Measurements from ENCODE around the gene SDHC. TPM values are rescaled to one million over a fixed set of nuclear protein-coding genes. Genes with fewer than 3 reads are reported as not detected.
A peak's percentile ranks its signal among the peaks of the same experiment; 100 is the strongest.

SDHC gene
- total and polyA plus RNA-seq, 2 of the 13 experiments (the other 11 are each of a cell fraction or from before 2014, with no cell fraction given) = 27.1 to 229 TPM

DNA sequence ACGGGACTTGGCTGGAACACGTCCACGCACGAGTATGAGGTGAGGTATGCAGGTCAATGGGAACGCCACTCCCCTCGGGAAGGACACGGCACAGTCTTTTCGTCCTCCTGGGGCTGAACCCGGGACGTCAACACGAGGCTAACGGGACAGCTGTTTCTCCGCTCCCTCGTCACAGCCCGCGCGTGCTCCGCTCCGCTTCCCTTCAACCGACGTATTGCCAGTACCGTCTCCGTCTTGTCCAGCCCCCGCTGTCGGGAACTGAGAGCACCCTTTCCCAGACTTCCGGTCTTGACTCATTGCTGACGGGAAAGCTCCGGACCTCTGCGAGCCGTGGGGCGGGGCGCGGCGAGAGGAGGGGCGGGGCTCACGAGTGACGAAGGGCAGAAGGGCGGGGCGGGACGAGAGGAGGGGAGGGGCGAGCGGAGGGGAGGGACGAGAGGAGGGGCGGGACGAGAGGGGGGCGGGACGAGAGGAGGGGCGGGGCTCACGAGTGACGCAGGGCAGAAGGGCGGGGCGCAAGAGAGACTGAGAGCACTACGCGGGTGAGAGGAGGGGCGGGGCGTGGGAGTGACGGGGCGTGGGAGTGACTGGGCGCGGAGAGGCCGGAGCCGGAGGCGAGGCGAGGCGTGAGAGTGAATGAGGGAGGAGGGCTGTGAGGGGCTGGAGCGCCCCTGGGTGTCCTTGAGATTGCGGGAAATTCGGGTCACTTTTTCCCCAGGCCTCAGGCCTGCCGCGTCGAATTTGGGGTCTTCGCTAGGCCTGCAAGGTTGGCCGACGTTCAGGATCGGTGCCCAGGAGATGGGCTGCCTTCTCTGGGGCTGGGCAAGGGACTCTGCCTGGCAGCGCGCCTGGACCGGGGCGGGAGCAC lies 75.7 kb downstream of the SDHC start (continued):
- TF ChIP-seq, protein P1, sequence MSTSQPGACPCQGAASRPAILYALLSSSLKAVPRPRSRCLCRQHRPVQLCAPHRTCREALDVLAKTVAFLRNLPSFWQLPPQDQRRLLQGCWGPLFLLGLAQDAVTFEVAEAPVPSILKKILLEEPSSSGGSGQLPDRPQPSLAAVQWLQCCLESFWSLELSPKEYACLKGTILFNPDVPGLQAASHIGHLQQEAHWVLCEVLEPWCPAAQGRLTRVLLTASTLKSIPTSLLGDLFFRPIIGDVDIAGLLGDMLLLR (CRISPR knock-in tag; IDR thresholded peaks at IDR 0.05) = 0 out of 2 replicates have a peak, but pooled peaks have one; percentile 24
- TF ChIP-seq FOXJ3 (CRISPR knock-in tag; IDR thresholded peaks at IDR 0.05; ENCODE audit: borderline replicate concordance) = peak; percentile 47; the same call in 1 of the 2 replicates
- TF ChIP-seq KLF16 (CRISPR knock-in tag; IDR thresholded peaks at IDR 0.05) = peak; percentile 37 to 68; a peak in 2 of 4 replicates
- 0 out of 2 replicates have a peak, but pooled peaks have one; percentile 20 for TF ChIP-seq SAFB2 (CRISPR knock-in tag; IDR thresholded peaks at IDR 0.05; ENCODE audit: borderline replicate concordance, low read depth)
- TF ChIP-seq, protein P2, sequence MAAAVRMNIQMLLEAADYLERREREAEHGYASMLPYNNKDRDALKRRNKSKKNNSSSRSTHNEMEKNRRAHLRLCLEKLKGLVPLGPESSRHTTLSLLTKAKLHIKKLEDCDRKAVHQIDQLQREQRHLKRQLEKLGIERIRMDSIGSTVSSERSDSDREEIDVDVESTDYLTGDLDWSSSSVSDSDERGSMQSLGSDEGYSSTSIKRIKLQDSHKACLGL (CRISPR knock-in tag; IDR thresholded peaks at IDR 0.05) = peak; percentile 42
- peak; percentile 38 for TF ChIP-seq HES4 (CRISPR knock-in tag; IDR thresholded peaks at IDR 0.05; ENCODE audit: borderline replicate concordance)
- peak; percentile 57; the same call in 1 of the 2 replicates for TF ChIP-seq ZNF143 (CRISPR knock-in tag; IDR thresholded peaks at IDR 0.05)
- TF ChIP-seq SOX6 (IDR thresholded peaks at IDR 0.05) = no peak
- peak; percentile 49 for TF ChIP-seq SOX6 (CRISPR knock-in tag; IDR thresholded peaks at IDR 0.05)
- peak; percentile 23; the same call in 1 of the 2 replicates for TF ChIP-seq YEATS2 (CRISPR knock-in tag; IDR thresholded peaks at IDR 0.05; ENCODE audit: borderline replicate concordance)
- no peak for TF ChIP-seq FIP1L1 (IDR thresholded peaks at IDR 0.05; ENCODE audit: borderline replicate concordance, insufficient read depth, low read depth, low read length)
- TF ChIP-seq, protein P3, sequence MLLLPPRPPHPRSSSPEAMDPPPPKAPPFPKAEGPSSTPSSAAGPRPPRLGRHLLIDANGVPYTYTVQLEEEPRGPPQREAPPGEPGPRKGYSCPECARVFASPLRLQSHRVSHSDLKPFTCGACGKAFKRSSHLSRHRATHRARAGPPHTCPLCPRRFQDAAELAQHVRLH (CRISPR knock-in tag; IDR thresholded peaks at IDR 0.05; ENCODE audit: borderline replicate concordance, low read depth) = 0 out of 2 replicates have a peak, but pooled peaks have one; percentile 63
- no peak for TF ChIP-seq BRCA1 (CRISPR knock-in tag; IDR thresholded peaks at IDR 0.05)
- peak; percentile 35; the same call in 1 of the 2 replicates for TF ChIP-seq ZNF225 (CRISPR knock-in tag; IDR thresholded peaks at IDR 0.05)
- TF ChIP-seq KAT8 (CRISPR knock-in tag; IDR thresholded peaks at IDR 0.05) = peak; percentile 90
- TF ChIP-seq, protein P4, sequence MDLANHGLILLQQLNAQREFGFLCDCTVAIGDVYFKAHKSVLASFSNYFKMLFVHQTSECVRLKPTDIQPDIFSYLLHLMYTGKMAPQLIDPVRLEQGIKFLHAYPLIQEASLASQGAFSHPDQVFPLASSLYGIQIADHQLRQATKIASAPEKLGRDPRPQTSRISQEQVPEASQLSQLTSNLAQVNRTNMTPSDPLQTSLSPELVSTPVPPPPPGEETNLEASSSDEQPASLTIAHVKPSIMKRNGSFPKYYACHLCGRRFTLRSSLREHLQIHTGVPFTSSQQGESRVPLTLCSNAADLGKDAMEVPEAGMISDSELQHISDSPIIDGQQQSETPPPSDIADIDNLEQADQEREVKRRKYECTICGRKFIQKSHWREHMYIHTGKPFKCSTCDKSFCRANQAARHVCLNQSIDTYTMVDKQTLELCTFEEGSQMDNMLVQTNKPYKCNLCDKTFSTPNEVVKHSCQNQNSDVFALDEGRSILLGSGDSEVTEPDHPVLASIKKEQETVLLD (CRISPR knock-in tag; IDR thresholded peaks at IDR 0.05; ENCODE audit: low read depth) = peak; percentile 61
- no peak for TF ChIP-seq NR1H2 (CRISPR knock-in tag; IDR thresholded peaks at IDR 0.05; ENCODE audit: borderline replicate concordance, low read depth)
- TF ChIP-seq, protein P5, sequence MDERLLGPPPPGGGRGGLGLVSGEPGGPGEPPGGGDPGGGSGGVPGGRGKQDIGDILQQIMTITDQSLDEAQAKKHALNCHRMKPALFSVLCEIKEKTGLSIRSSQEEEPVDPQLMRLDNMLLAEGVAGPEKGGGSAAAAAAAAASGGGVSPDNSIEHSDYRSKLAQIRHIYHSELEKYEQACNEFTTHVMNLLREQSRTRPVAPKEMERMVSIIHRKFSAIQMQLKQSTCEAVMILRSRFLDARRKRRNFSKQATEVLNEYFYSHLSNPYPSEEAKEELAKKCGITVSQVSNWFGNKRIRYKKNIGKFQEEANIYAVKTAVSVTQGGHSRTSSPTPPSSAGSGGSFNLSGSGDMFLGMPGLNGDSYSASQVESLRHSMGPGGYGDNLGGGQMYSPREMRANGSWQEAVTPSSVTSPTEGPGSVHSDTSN (CRISPR knock-in tag; IDR thresholded peaks at IDR 0.05) = peak; percentile 29; the same call in 1 of the 2 replicates
- peak; percentile 91 for TF ChIP-seq ZC3H13 (CRISPR knock-in tag; IDR thresholded peaks at IDR 0.05)
- TF ChIP-seq RARA (CRISPR knock-in tag; IDR thresholded peaks at IDR 0.05) = peak; percentile 36; the same call in 1 of the 2 replicates
- TF ChIP-seq, protein P6, sequence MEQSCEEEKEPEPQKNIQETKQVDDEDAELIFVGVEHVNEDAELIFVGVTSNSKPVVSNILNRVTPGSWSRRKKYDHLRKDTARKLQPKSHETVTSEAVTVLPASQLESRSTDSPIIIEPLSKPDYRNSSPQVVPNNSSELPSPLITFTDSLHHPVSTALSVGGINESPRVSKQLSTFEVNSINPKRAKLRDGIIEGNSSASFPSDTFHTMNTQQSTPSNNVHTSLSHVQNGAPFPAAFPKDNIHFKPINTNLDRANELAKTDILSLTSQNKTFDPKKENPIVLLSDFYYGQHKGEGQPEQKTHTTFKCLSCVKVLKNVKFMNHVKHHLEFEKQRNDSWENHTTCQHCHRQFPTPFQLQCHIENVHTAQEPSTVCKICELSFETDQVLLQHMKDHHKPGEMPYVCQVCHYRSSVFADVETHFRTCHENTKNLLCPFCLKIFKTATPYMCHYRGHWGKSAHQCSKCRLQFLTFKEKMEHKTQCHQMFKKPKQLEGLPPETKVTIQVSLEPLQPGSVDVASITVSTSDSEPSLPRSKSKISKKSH (CRISPR knock-in tag; IDR thresholded peaks at IDR 0.05; ENCODE audit: borderline replicate concordance) = peak; percentile 31; the same call in 1 of the 2 replicates
- no peak; the same call in 1 of the 2 replicates for TF ChIP-seq NAIF1 (CRISPR knock-in tag; IDR thresholded peaks at IDR 0.05; ENCODE audit: borderline replicate concordance)
- TF ChIP-seq GABPB1 (CRISPR knock-in tag; IDR thresholded peaks at IDR 0.05) = peak; percentile 93
